Measurements from ENCODE around the gene ZNF385B.

ZNF385B gene

GRCh38 chr2:179882851-179883806, 21.7 kb upstream of the ZNF385B start:
- no peaks in the 10 kb centered on the region for H3K27me3 ChIP-seq (ENCODE audit: insufficient read depth, low read depth, severe bottlenecking)
- H3K36me3 ChIP-seq: no peaks in the 10 kb centered on the region
- H3K27ac ChIP-seq: no peak overlapping the region
- TF ChIP-seq, protein P1, sequence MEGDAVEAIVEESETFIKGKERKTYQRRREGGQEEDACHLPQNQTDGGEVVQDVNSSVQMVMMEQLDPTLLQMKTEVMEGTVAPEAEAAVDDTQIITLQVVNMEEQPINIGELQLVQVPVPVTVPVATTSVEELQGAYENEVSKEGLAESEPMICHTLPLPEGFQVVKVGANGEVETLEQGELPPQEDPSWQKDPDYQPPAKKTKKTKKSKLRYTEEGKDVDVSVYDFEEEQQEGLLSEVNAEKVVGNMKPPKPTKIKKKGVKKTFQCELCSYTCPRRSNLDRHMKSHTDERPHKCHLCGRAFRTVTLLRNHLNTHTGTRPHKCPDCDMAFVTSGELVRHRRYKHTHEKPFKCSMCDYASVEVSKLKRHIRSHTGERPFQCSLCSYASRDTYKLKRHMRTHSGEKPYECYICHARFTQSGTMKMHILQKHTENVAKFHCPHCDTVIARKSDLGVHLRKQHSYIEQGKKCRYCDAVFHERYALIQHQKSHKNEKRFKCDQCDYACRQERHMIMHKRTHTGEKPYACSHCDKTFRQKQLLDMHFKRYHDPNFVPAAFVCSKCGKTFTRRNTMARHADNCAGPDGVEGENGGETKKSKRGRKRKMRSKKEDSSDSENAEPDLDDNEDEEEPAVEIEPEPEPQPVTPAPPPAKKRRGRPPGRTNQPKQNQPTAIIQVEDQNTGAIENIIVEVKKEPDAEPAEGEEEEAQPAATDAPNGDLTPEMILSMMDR (IDR thresholded peaks at IDR 0.05; ENCODE audit: low read depth, low read length): no peak
- DNase-seq: no peak
- no peak overlapping the region for H3K4me3 ChIP-seq (ENCODE audit: low read depth, low read length)
- no peaks in the 10 kb centered on the region for H3K9me3 ChIP-seq (ENCODE audit: severe bottlenecking)

- no peak for DNase-seq
- no peaks in the 10 kb centered on the region for H3K27me3 ChIP-seq (ENCODE audit: insufficient read depth, low read depth, severe bottlenecking)
- TF ChIP-seq, protein P1 (IDR thresholded peaks at IDR 0.05; ENCODE audit: low read depth, low read length): no peak
- H3K4me3 ChIP-seq (ENCODE audit: low read depth, low read length): no peak overlapping the region
- no peaks in the 10 kb centered on the region for H3K36me3 ChIP-seq
- no peaks in the 10 kb centered on the region for H3K9me3 ChIP-seq (ENCODE audit: severe bottlenecking)
- no peak overlapping the region for H3K27ac ChIP-seq
Observed at GRCh38 chr2:179877601-179878364, 16.4 kb upstream of the ZNF385B start.

DNA sequence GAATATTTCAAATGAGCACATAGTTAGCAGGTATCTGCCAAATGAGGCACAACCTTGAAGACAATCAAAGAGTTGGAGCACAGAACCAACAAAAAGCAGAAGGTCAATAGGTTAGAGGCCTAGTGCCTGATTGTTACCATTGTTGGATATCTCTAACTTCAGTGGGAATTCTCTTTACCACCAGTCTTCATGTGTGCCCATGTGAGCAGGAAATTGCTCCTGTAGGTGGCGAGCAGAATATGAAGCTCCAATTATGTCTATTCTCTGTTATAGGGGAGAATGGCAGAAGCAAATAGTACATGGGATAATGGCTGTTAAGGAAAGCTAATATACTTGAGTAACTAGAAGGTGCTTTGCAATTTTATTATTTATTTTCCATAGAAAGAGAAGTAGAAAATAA, 14.9 kb upstream of the ZNF385B start:
- Histone ChIP-seq H3K27ac (no peak overlapping the region), H3K27me3 (ENCODE audit: insufficient read depth, low read depth, severe bottlenecking) (no peaks in the 10 kb centered on the region), H3K4me3 (ENCODE audit: low read depth, low read length) (no peak overlapping the region), H3K9me3 (ENCODE audit: severe bottlenecking) (no peaks in the 10 kb centered on the region), H3K36me3 (no peaks in the 10 kb centered on the region)
- no peak for DNase-seq
- TF ChIP-seq, protein P1 (IDR thresholded peaks at IDR 0.05; ENCODE audit: low read depth, low read length): peak; percentile 24; the same call in 1 of the 2 replicates

- H3K27me3 ChIP-seq (ENCODE audit: insufficient read depth, low read depth, severe bottlenecking): no peaks in the 10 kb centered on the region
- H3K4me3 ChIP-seq (ENCODE audit: low read depth, low read length): no peak overlapping the region
- DNase-seq: no peak
- H3K36me3 ChIP-seq: no peaks in the 10 kb centered on the region
- TF ChIP-seq, protein P1 (IDR thresholded peaks at IDR 0.05; ENCODE audit: low read depth, low read length): no peak
- no peaks in the 10 kb centered on the region for H3K9me3 ChIP-seq (ENCODE audit: severe bottlenecking)
- no peak overlapping the region for H3K27ac ChIP-seq
Observed at GRCh38 chr2:179875864-179876263, 14.5 kb upstream of the ZNF385B start.

DNA sequence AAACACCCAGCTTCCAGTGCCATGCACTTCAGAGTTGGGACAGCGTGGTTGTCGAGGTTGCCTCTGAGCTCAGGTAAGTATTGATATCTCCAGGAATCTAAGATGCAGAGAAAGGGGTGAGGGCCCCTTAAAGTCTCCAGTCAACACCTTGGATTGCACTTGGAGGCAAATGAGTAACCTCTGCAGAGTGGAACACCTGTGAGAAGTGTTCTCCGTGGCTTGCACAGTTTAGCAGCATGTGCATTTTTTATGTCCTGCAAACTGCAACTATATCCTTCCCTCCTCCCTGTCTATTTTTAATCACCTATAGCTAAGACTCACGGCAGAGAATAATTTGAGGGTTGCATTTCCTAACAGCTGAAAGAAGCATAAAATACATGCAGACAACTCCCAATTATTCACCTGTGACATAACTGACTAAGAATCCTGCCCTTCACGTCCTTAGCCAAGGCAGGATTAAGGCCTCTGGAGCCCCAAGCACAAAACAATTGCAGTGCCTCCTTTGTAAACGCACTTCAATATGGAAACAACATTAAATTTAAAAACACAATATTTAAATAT, 1.6 kb upstream of the ZNF385B start:
- Histone ChIP-seq H3K36me3 (no peaks in the 10 kb centered on the region), H3K27me3 (ENCODE audit: insufficient read depth, low read depth, severe bottlenecking) (no peaks in the 10 kb centered on the region), H3K4me3 (ENCODE audit: low read depth, low read length) (no peak overlapping the region), H3K9me3 (ENCODE audit: severe bottlenecking) (no peaks in the 10 kb centered on the region), H3K27ac (no peak overlapping the region)
- TF ChIP-seq, protein P1 (IDR thresholded peaks at IDR 0.05; ENCODE audit: low read depth, low read length): no peak
- no peak for DNase-seq

All from WERI-Rb-1 (cell line).